ENCODE data around the gene HLA-DOB.
A peak's percentile ranks its signal among the peaks of the same experiment; 100 is the strongest.
"Not testable (repeated sequence)": the region's sequence is repeated elsewhere in the genome, so short reads cannot be mapped to it uniquely, and the experiment has no call there.

HLA-DOB gene

DNA sequence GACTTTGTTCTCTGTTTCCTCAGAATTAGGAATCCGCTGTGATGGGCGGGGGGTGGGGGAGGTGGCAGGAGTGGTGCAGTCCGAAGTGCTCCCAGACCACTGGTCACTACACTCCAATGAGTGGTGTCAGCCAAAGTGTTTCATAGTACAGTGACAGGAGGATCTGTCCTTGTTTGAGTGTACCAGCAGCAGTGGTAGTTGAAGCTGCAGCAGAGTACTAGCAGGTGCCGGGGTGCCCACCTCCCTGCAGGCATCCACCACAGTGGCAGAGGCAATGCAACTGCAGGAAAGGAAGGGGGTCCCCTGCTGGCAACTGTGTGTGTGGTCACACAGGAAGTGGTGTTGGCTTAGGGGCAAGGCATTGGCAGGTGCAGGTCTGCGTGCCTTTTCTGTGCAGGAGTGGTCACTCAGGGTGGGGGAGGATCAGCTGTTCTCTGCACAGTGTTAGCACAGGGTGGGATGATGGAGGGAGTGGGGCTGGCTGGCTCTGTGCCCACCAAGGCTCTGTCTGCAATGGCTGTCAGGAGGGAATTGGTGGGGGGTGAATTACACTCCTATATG, 9.7 kb downstream of the HLA-DOB start:
- Histone ChIP-seq H3K4me1 (ENCODE audit: control insufficient read depth, insufficient read depth, low read length) (no peaks in the 10 kb centered on the region), H3K36me3 (ENCODE audit: control insufficient read depth, insufficient read depth, low read length) (no peaks in the 10 kb centered on the region), H3K27me3 (ENCODE audit: control insufficient read depth, insufficient read depth, low read length) (no peaks in the 10 kb centered on the region), H3K27ac (ENCODE audit: low read depth, low read length) (no peak overlapping the region), H3K4me3 (ENCODE audit: low read depth, low read length) (no peak overlapping the region), H3K9me3 (ENCODE audit: control insufficient read depth, insufficient read depth, low read length) (no peaks in the 10 kb centered on the region), H3K9ac (ENCODE audit: low read depth, low read length) (no peak overlapping the region)

DNA sequence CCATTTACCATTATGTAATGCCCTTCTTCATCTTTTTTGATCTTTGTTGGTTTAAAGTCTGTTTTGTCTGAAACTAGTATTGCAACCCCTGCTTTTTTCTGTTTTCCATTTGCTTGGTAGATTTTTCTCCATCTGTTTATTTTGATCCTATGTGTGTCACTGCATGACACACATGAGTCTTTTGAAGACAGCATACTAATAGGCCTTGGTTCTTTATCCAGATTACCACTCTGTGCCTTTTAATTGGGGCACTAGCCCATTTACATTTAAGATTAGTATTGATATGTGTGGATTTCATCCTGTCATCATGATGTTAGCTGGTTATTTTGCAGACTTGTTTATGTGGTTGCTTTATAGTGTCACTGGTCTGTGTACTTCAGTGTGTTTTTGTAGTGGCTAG, 11.4 kb downstream of the HLA-DOB start:
- H3K4me3 ChIP-seq (ENCODE audit: low read depth, low read length); H3K36me3 ChIP-seq (ENCODE audit: control insufficient read depth, insufficient read depth, low read length); H3K4me1 ChIP-seq (ENCODE audit: control insufficient read depth, insufficient read depth, low read length); H3K27me3 ChIP-seq (ENCODE audit: control insufficient read depth, insufficient read depth, low read length); H3K9me3 ChIP-seq (ENCODE audit: control insufficient read depth, insufficient read depth, low read length); H3K9ac ChIP-seq (ENCODE audit: low read depth, low read length); H3K27ac ChIP-seq (ENCODE audit: low read depth, low read length): not testable (repeated sequence)

DNA sequence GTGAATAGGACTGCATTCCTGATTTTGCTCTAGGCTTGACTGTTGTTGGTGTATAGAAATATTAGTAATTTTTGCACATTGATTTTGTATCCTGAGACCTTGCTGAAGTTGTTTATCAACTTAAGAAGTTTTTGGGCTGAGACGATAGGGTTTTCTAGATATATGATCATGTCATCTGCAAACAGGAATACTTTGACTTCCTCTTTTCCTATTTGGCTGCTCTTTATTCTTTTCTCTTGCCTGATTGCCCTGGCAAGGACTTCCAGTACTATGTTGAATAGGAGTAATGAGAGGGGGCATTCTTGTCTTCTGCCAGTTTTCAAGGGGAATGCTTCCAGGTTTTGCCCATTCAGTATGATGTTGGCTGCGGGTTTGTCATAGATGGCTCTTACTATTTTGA, 13.4 kb downstream of the HLA-DOB start:
- Histone ChIP-seq H3K27ac (ENCODE audit: low read depth, low read length) (no peak overlapping the region), H3K9me3 (ENCODE audit: control insufficient read depth, insufficient read depth, low read length) (peaks cover 6% of the 10 kb centered on the region; the same call in 1 of the 2 replicates), H3K27me3 (ENCODE audit: control insufficient read depth, insufficient read depth, low read length) (no peaks in the 10 kb centered on the region), H3K36me3 (ENCODE audit: control insufficient read depth, insufficient read depth, low read length) (no peaks in the 10 kb centered on the region), H3K4me1 (ENCODE audit: control insufficient read depth, insufficient read depth, low read length) (no peaks in the 10 kb centered on the region), H3K4me3 (ENCODE audit: low read depth, low read length) (no peak overlapping the region), H3K9ac (ENCODE audit: low read depth, low read length) (no peak overlapping the region)

DNA sequence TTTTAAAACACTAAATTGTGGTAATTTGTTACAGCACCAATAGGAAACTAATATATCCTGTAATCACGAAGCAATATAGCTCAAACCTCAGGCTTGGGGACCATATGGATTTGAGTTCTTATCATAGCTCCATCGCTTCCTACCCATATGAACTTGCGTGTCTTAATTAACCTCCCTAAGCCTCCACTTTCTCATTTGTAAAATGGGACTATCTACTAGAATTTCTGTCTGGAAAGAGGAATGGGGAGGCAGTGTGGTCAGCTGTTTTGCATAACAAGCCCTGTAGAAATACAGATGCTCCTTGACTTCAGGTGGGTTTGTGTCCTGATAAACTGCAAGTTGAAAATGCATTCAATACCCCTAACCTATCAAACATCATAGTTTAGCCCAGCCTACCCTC, 17.1 kb downstream of the HLA-DOB start:
- Histone ChIP-seq H3K9ac (ENCODE audit: low read depth, low read length) (no peak overlapping the region), H3K27me3 (ENCODE audit: control insufficient read depth, insufficient read depth, low read length) (no peaks in the 10 kb centered on the region), H3K4me3 (ENCODE audit: low read depth, low read length) (no peak overlapping the region), H3K4me1 (ENCODE audit: control insufficient read depth, insufficient read depth, low read length) (peaks cover 8% of the 10 kb centered on the region), H3K27ac (ENCODE audit: low read depth, low read length) (no peak overlapping the region), H3K36me3 (ENCODE audit: control insufficient read depth, insufficient read depth, low read length) (no peaks in the 10 kb centered on the region), H3K9me3 (ENCODE audit: control insufficient read depth, insufficient read depth, low read length) (peaks cover 6% of the 10 kb centered on the region; the same call in 1 of the 2 replicates)

DNA sequence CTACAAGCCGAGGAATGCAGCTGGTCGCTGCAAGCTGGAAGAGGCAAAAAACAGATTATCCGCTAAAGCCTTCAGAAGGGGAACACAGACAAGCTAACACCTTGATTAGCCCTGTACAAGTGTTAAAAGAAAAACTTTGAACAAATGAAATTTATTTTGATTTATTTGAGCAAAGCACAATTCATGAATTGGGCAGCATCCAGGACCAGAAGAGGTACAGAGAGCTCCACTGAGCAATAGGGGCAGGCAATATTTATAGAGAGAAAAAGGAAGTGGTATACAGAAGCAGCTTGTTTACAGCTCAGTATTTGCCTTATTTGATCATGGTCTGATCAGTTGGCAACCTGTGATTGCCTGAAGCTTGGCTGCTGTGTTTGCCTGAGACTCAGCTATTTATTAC, 17.6 kb downstream of the HLA-DOB start:
- Histone ChIP-seq H3K9me3 (ENCODE audit: control insufficient read depth, insufficient read depth, low read length) (peaks cover 6% of the 10 kb centered on the region; the same call in 1 of the 2 replicates), H3K9ac (ENCODE audit: low read depth, low read length) (no peak overlapping the region), H3K36me3 (ENCODE audit: control insufficient read depth, insufficient read depth, low read length) (no peaks in the 10 kb centered on the region), H3K27me3 (ENCODE audit: control insufficient read depth, insufficient read depth, low read length) (no peaks in the 10 kb centered on the region), H3K4me3 (ENCODE audit: low read depth, low read length) (no peak overlapping the region), H3K27ac (ENCODE audit: low read depth, low read length) (no peak overlapping the region), H3K4me1 (ENCODE audit: control insufficient read depth, insufficient read depth, low read length) (peaks cover 8% of the 10 kb centered on the region)

DNA sequence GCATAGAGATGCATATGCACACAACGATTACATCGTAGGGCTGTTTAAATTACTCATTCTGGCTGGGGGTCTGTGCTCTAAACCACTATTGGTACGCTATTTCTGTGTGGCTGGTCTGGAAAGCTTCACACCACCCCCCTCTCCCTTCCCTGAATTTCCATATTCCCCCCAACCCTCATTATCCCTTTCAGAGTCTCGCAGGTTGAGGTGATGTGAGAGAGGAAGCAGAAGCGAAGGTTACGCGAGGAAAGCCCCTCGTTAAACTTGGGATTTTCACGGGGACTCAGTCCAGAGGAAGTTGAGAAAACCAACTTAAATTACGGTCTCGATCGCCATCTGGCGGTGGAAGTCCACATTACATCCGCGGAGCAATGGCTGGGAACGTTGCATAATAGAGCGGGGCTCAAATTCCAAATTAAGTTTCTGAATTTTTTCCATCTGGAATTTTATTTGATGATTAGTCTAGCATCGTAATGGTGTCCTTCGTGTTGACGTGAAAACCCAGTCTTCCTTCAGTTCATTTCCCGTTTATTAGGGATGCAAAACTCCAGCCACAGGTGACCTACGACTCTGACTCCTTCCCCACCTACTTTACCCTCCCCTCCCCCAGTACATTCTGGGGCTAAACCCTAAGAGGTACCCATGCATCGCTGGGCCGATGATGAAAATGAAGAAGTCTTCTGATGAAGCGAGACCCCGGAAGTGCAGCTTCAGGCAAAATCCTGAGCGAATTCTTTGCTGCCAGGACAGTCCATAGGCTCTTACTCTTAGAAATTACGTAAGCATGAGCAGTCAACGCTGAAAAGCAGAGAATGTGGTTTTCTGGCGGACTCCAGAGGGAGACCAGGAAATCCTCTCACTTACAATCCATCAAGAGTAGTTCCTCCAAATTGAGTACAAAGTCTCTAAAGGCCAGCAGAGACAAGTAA, 19.7 kb downstream of the HLA-DOB start:
- Histone ChIP-seq H3K9me3 (ENCODE audit: control insufficient read depth, insufficient read depth, low read length) (peaks cover 6% of the 10 kb centered on the region; the same call in 1 of the 2 replicates), H3K36me3 (ENCODE audit: control insufficient read depth, insufficient read depth, low read length) (no peaks in the 10 kb centered on the region), H3K4me1 (ENCODE audit: control insufficient read depth, insufficient read depth, low read length) (peaks cover 8% of the 10 kb centered on the region), H3K27me3 (ENCODE audit: control insufficient read depth, insufficient read depth, low read length) (no peaks in the 10 kb centered on the region), H3K4me3 (ENCODE audit: low read depth, low read length) (peak overlapping the region; percentile 61), H3K9ac (ENCODE audit: low read depth, low read length) (peak overlapping the region; percentile 49; the same call in 1 of the 2 replicates), H3K27ac (ENCODE audit: low read depth, low read length) (no peak overlapping the region)

DNA sequence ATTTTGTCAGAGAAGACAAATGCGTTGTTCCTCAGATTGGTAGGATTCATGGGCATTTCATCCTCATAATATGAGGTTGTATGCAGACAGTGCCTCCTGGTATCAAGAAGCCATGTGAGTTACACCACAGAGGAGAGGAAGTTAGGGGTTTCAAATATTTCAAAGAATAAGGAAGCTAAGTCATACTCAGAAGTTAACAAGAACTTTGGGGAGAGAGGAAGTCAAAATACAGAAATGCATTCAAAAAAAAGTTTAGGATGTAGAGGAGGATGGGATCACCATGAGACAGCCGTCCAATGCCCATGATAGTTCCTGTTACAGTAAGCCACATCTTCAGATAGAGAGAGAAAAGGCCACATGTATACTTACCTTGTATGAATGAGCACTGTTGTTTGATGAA, 22.3 kb downstream of the HLA-DOB start:
- no peak overlapping the region for H3K4me3 ChIP-seq (ENCODE audit: low read depth, low read length)
- H3K27me3 ChIP-seq (ENCODE audit: control insufficient read depth, insufficient read depth, low read length): no peaks in the 10 kb centered on the region
- H3K9me3 ChIP-seq (ENCODE audit: control insufficient read depth, insufficient read depth, low read length): peaks cover 6% of the 10 kb centered on the region; the same call in 1 of the 2 replicates

DNA sequence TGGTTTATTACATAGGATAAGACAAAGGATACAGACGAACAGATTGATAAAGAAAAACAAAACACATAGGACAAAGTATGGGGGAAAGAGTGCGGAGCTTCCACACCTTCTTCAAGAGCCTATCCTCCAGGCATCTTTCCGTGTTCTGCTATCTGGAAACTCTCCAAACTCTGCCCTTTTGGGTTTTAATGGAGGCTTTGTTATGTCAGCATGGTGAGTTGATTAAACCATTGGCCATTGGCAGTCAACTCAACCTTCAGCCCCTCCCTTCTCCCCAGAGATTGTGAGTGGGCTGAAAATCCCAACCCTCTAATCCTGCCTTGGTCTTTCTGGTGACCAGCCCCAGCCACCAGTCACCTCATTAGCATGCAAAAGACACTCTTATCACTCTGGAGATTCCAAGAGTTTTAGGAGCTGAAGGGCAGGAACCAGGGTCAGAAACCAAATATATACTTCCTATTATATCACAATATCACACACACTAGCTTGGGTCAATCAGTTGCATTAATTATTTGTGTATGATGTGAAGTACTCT, 23.8 kb downstream of the HLA-DOB start:
- Histone ChIP-seq H3K4me3 (ENCODE audit: low read depth, low read length) (no peak overlapping the region), H3K27ac (ENCODE audit: low read depth, low read length) (no peak overlapping the region), H3K36me3 (ENCODE audit: control insufficient read depth, insufficient read depth, low read length) (no peaks in the 10 kb centered on the region), H3K9ac (ENCODE audit: low read depth, low read length) (no peak overlapping the region), H3K27me3 (ENCODE audit: control insufficient read depth, insufficient read depth, low read length) (no peaks in the 10 kb centered on the region), H3K4me1 (ENCODE audit: control insufficient read depth, insufficient read depth, low read length) (peaks cover 8% of the 10 kb centered on the region), H3K9me3 (ENCODE audit: control insufficient read depth, insufficient read depth, low read length) (no peaks in the 10 kb centered on the region)

More for the DNA sequence above, 22.3 kb downstream of the HLA-DOB start:
- Histone ChIP-seq H3K36me3 (ENCODE audit: control insufficient read depth, insufficient read depth, low read length) (no peaks in the 10 kb centered on the region), H3K27ac (ENCODE audit: low read depth, low read length) (no peak overlapping the region), H3K9ac (ENCODE audit: low read depth, low read length) (no peak overlapping the region), H3K4me1 (ENCODE audit: control insufficient read depth, insufficient read depth, low read length) (peaks cover 8% of the 10 kb centered on the region)

DNA sequence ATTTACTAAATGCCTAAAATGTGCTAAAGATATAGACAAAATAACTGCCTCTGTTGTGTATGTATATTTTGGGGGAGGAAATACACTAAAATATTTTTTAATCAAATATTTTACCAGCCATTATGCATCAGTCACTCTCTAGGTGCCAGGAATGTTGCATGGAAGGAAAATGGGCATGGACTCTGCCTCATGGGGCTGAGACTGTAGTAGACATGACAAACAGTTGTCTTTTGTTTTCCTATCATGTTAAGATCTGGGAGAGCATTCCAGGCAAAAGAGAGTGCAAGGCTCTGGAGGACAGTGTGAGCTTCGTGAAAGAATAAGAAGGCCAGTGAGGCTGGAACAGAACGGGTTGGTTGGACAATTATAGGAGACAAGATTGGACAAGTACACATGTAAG, 26.5 kb downstream of the HLA-DOB start:
- Histone ChIP-seq H3K36me3 (ENCODE audit: control insufficient read depth, insufficient read depth, low read length) (no peaks in the 10 kb centered on the region), H3K4me1 (ENCODE audit: control insufficient read depth, insufficient read depth, low read length) (no peaks in the 10 kb centered on the region), H3K4me3 (ENCODE audit: low read depth, low read length) (no peak overlapping the region), H3K27ac (ENCODE audit: low read depth, low read length) (no peak overlapping the region), H3K9ac (ENCODE audit: low read depth, low read length) (no peak overlapping the region), H3K9me3 (ENCODE audit: control insufficient read depth, insufficient read depth, low read length) (no peaks in the 10 kb centered on the region), H3K27me3 (ENCODE audit: control insufficient read depth, insufficient read depth, low read length) (no peaks in the 10 kb centered on the region)

DNA sequence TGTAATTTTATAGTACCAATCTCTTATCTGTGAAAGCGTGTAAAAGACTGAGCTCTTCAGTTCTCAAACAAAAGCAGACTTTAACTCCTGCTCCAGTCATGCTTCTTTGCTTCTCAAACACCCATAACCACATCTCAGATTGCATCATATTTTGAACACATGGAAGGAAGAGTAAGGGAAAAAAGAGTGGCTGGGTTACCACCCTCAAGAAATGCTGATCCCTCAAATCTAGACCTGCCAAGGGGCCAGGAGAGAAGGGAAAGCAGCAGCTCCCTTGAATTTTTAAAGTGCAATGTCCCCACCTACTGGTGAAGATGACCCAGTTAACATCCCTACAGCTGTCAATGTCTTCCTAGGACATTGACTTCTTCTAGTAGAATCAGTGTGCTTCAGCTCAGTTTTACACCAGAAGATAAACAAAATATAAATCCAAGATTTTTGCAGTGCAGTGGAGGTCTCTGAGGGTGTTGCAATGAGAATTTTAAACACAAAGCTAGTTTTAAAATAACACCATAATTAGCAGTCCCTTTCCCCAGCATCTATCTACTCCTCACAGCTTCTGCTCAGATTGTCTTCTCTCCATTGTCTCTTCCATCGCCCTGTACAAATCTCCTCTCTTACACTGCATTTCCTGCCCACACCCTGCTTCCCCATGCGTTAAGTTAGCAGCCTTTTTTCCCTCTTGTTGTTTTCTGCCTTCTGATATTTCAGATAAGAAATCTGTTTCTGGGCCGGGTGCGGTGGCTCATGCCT, 30.8 kb downstream of the HLA-DOB start:
- Histone ChIP-seq H3K9ac (ENCODE audit: low read depth, low read length) (no peak overlapping the region), H3K27me3 (ENCODE audit: control insufficient read depth, insufficient read depth, low read length) (no peaks in the 10 kb centered on the region), H3K36me3 (ENCODE audit: control insufficient read depth, insufficient read depth, low read length) (no peaks in the 10 kb centered on the region), H3K9me3 (ENCODE audit: control insufficient read depth, insufficient read depth, low read length) (no peaks in the 10 kb centered on the region), H3K4me1 (ENCODE audit: control insufficient read depth, insufficient read depth, low read length) (no peaks in the 10 kb centered on the region), H3K27ac (ENCODE audit: low read depth, low read length) (no peak overlapping the region), H3K4me3 (ENCODE audit: low read depth, low read length) (no peak overlapping the region)

Data from HUES48 (cell line).